Vagina (tissue), 2 donors: ENCODE data around the gene NPLOC4.

ENCODE experiments used
- CTCF ChIP-seq, 3 experiments: fragments of 450-650 bp in 2 of 3; fragments of 200-600 bp in 1 of 3; sonication (generic) in 1 of 3; IDR thresholded peaks; one replicate each; pipeline ENCODE4 v1.5.1; 2017 to 2019; ENCODE audit warnings: antibody characterized with exemption in 3 of 3, mild to moderate bottlenecking in 2 of 3, moderate library complexity in 2 of 3
- POLR2A ChIP-seq, 2 donors: fragments of 450-650 bp; IDR thresholded peaks; one replicate each; pipeline ENCODE4 v1.6.1; 2017; ENCODE audit warnings: antibody characterized with exemption in 2 of 2, mild to moderate bottlenecking in 2 of 2, moderate library complexity in 2 of 2
- POLR2AphosphoS5 ChIP-seq, 2 donors: sonication (generic); formaldehyde crosslinking; IDR thresholded peaks; one replicate each; pipeline ENCODE4 v1.9.0; 2017; ENCODE audit warnings: antibody characterized with exemption in 2 of 2, mild to moderate bottlenecking in 2 of 2, low read depth in 1 of 2; ENCODE audit not compliant: insufficient read depth in 1 of 2

- TF ChIP-seq CTCF (IDR thresholded peaks at IDR 0.05) (no peak), POLR2A (IDR thresholded peaks at IDR 0.05) (no peak), POLR2AphosphoS5 (IDR thresholded peaks at IDR 0.05; ENCODE audit: insufficient read depth in 1 of 2, low read depth in 1 of 2) (no peak)
Measured at GRCh38 chr17:81589612-81590011, 47.3 kb downstream of the NPLOC4 start.
